HS-5 (cell line): ENCODE measurements around the gene C1QTNF9B.
"Not testable (repeated sequence)": the region's sequence is repeated elsewhere in the genome, so short reads cannot be mapped to it uniquely, and the experiment has no call there.

ENCODE experiments used
- DNase-seq: peaks from one replicate; pipeline ENCODE4 v3.0.0-alpha.2; 2012; ENCODE audit warnings: low read depth

C1QTNF9B gene

DNA sequence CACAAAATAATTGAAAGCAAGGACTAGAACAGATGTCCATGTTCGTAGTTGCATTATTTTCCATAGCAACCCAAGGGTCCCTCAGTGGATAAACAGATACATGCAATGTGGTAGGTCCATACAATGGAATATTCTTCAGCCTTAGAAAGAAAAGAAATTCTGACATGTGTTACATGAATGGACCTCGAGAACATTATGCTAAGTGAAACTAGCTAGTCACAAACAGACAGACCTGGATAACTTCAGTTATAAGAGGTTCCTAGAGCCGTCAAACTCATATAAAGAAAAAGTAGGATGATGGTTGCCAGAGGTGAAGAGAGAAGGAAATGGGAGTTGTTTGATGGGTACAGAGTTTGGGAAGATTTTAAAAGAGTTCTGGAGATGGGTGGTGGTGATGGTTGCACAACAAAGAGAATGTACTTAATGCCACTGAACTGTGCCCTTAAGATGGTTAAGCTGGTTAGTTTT is at the start of gene C1QTNF9B:
Gene C1QTNF9B (minus strand): TSS at position 51 of the 468 bp plus-strand sequence.
- not testable (repeated sequence) for DNase-seq

- DNase-seq, result no peak
These were observed 49.6 kb upstream of the C1QTNF9B start for GRCh38 chr13:23946900-23947299.

DNA sequence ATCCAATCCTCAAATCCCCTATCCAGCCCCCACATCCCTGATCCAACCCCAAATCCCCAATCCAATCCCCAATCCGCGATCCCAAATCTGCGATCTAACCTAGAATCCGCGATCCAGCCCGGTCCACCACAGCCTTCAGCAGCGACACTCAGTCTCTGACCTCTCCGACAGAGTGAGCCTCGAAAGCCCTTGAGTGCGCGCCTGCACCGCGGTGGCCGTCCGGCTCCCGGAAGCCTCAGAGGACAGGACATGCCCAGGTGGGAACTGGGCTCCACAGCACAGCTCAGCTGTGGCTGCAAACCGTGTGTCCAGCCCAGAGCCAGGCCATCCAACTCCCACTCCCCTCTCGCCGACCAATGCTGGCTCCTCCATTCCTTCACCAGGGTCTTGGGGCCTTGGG is 48.8 kb upstream of the C1QTNF9B start:
- no peak for DNase-seq

DNA sequence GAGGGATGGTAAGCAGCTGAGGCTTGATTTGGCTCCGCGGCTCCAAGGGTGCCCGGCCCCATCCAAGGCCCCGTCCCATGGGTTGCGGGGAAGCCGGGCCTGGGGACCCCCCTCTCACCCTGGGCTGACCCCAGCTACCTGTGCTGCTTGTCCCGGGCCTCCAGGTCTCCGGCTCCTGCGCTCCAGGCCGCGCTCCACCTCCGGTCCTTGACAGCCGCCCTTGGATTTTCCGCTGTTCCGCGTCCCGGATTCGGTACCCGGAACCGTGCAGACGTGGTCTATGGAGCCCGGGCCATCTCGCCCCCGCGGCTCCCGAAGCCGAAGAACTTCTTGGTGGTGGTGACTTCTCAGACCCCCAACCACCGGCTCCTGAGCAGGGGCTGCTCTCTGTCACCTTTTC is 48.3 kb upstream of the C1QTNF9B start:
- no peak for DNase-seq

- no peak for DNase-seq
These were observed 43.9 kb upstream of the C1QTNF9B start for GRCh38 chr13:23941211-23941610.

GRCh38 chr13:23939666-23940065 is 42.4 kb upstream of the C1QTNF9B start:
- DNase-seq, result not testable (repeated sequence)

GRCh38 chr13:23934520-23934919 is 37.2 kb upstream of the C1QTNF9B start:
- DNase-seq, result no peak

DNA sequence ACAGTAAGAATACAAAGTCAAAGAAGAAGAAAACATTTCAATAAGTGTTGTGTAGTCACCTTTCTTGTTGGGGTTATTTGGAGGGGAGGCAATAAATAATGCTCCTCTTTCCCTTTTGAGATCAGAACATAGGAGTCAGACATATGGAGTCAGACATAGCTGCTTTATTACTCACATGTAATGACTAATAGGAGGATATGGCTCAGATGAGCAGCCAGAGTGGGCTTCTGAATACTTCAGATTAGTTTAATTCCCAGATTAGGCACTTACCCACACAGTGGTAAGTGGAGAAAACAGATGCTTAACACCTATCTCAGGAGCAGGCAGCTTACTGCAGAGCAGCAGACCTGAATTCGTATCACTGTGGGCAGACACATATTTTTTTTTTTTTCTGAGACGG is 31.7 kb upstream of the C1QTNF9B start:
- peak; percentile 50 for DNase-seq

DNA sequence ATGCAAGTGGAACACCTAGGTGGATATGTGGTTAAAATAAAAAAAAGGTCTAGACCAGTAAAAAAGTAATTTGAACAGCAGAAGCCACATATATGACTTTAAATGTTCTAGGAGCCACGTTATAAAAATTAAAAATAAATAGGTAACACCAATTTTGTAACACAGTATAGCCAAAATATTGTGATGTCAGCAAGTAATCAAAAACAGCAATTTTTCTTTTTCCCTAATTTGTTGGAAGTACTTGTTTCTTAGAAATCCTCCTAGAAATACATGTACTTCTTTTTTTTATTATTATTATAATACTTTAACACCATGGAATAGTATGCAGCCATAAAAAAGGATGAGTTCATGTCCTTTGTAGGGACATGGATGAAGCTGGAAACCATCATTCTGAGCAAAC is 25.7 kb upstream of the C1QTNF9B start:
- no peak for DNase-seq

- DNase-seq, result no peak
These were observed 25.0 kb upstream of the C1QTNF9B start for GRCh38 chr13:23922005-23922932.

- no peak for DNase-seq
These were observed 24.2 kb upstream of the C1QTNF9B start for GRCh38 chr13:23921451-23921888.

- no peak for DNase-seq
These were observed 21.7 kb upstream of the C1QTNF9B start for GRCh38 chr13:23919006-23919405.

GRCh38 chr13:23918208-23918607 is 20.9 kb upstream of the C1QTNF9B start:
- no peak for DNase-seq

DNA sequence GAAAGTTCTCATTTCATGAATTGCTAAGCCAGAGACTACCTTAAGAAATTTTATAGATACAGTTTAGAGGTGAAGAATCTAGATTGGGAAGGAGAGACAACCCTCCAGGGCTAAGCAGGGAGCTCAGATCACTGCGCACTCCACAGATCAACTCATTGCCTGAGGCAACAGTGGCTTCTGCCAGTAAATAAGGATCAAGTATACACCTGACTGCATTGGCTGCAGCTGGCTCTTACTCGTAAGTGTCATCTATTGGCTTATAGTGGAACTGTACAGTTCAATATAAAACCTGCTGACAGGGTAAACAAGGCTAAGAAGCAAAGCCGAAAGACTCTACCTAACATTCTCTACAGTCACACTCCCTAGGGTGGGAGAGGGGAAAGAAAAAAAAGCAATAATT is 18.0 kb upstream of the C1QTNF9B start:
- no peak for DNase-seq

GRCh38 chr13:23912469-23912868 is 15.2 kb upstream of the C1QTNF9B start:
- no peak for DNase-seq

GRCh38 chr13:23909606-23910005 is 12.3 kb upstream of the C1QTNF9B start:
- no peak for DNase-seq

DNA sequence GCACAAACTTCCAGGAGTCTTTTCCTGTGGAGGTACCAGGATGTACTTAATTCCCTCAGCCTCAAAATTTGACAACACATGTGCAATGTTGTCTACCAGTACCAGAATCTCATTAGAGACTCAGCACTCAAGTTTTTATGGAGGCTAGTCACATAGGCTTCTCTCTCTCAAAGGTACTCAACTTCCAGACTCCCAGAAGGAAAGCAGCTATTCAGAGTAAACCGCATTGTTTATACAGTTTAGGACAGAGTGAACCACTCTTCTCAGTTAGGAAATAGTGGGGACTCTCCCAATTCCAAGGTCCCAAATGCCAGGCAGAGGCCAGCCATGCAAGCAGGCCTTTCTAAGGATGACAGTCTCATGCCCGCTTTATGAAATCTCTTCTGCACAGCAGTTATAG is 8.5 kb upstream of the C1QTNF9B start:
- no peak for DNase-seq

GRCh38 chr13:23903906-23904280 is 6.6 kb upstream of the C1QTNF9B start:
- DNase-seq, result no peak

- no peak for DNase-seq
These were observed 5.9 kb upstream of the C1QTNF9B start for GRCh38 chr13:23902975-23903905.

GRCh38 chr13:23901365-23901764 is 4.1 kb upstream of the C1QTNF9B start:
- DNase-seq, result peak; percentile 52

GRCh38 chr13:23899555-23899954 is 2.3 kb upstream of the C1QTNF9B start:
- no peak for DNase-seq

DNA sequence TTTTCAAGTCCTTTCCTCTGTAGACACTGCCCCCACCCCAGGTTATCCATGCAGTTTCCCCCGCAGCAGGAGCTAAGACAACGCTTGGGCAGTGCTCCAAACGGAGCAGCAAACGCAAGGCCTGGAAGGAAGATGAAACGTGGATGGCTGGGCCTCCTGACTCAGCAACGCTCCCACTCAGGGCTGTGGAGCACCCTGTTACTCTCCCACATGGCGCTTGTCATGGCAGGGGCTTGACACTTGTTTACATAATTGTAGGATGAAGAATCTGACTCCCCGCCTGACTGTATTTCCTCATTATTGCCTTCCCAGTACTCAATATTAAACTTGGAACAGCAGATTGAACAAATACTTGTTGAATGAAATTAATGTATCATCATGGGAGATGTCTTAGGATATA is 799 bp upstream of the C1QTNF9B start:
- no peak for DNase-seq

- DNase-seq, result not testable (repeated sequence)
These were observed 2.6 kb downstream of the C1QTNF9B start for GRCh38 chr13:23894746-23895145.
